Tibial nerve (tissue), 3 donors: ENCODE measurements around the gene BCORL1.

Experiments
- CTCF ChIP-seq, 5 experiments: fragments of 200-600 bp in 3 of 5; fragments of 450-650 bp in 2 of 5; sonication (generic) in 3 of 5; IDR thresholded peaks; one replicate each; pipeline ENCODE4 v1.5.1; 2016 to 2019; ENCODE audit warnings: antibody characterized with exemption in 5 of 5, mild to moderate bottlenecking in 3 of 5, moderate library complexity in 2 of 5
- POLR2A ChIP-seq, 2 donors: fragments of 450-650 bp; IDR thresholded peaks; one replicate each; pipeline ENCODE4 v1.6.1; 2017; ENCODE audit warnings: antibody characterized with exemption in 2 of 2, mild to moderate bottlenecking in 2 of 2, moderate library complexity in 2 of 2

GRCh38 chrX:130005089-130005807 lies 22.8 kb downstream of the BCORL1 start:
- TF ChIP-seq CTCF (IDR thresholded peaks at IDR 0.05) (no peak), POLR2A (IDR thresholded peaks at IDR 0.05) (no peak)
